Hepatocyte (in vitro differentiated cells): ENCODE data around the gene SEC24D.

Experiments used
- EZH2 ChIP-seq: fragments of 200-600 bp; sonication (generic); IDR thresholded peaks from 2 replicates; pipeline ENCODE4 v1.6.1; 2016; ENCODE audit warnings: antibody characterized with exemption, mild to moderate bottlenecking, borderline replicate concordance
- EZH2phosphoT487 ChIP-seq: fragments of 200-600 bp; sonication (generic); IDR thresholded peaks from one replicate; pipeline ENCODE4 v1.6.1; 2018; ENCODE audit warnings: antibody characterized with exemption, mild to moderate bottlenecking, low read depth, moderate library complexity; ENCODE audit not compliant: unreplicated experiment, severe bottlenecking
- TF ChIP-seq, protein P1 (sequence below): fragments of 200-600 bp; sonication (generic); IDR thresholded peaks from 2 replicates; pipeline ENCODE4 v1.5.1; 2016; ENCODE audit warnings: antibody characterized with exemption, mild to moderate bottlenecking; ENCODE audit not compliant: poor library complexity

DNA sequence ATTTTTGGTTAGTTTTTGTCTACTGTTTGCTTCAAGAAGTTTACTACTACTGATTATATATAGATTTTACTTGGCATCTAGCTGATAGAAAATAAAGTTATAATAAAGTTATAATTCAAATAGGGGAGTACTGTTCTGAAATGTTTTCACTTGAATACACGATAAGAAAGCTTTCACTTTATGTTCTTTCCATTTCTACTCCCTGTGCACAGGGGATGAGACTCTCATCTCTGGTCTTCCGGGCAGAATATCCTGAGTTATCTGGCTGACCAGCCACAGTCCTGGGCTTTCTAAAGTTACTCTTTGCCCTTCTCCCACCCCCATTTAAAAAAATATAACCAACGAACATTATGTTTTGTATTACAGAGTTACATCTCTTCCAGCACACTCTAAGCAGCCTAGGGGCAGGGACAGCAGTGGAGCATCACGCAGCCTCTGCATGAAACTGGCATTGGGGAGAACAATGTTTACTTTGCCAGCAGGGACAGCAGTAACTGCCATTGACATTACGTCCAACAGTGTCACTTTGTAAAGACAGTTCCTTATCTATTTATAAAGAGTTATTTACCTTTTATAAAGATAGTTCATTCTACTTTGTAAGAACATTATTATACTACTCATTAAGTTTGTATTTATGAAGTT, 86.5 kb downstream of the SEC24D start:
- TF ChIP-seq, protein P1, sequence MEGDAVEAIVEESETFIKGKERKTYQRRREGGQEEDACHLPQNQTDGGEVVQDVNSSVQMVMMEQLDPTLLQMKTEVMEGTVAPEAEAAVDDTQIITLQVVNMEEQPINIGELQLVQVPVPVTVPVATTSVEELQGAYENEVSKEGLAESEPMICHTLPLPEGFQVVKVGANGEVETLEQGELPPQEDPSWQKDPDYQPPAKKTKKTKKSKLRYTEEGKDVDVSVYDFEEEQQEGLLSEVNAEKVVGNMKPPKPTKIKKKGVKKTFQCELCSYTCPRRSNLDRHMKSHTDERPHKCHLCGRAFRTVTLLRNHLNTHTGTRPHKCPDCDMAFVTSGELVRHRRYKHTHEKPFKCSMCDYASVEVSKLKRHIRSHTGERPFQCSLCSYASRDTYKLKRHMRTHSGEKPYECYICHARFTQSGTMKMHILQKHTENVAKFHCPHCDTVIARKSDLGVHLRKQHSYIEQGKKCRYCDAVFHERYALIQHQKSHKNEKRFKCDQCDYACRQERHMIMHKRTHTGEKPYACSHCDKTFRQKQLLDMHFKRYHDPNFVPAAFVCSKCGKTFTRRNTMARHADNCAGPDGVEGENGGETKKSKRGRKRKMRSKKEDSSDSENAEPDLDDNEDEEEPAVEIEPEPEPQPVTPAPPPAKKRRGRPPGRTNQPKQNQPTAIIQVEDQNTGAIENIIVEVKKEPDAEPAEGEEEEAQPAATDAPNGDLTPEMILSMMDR, result no peak
- TF ChIP-seq EZH2 (no peak), EZH2phosphoT487 (no peak)
